ENCODE results near the gene CSF2.

CSF2 gene

GRCh38 chr5:132070460-132071337 is 2.9 kb upstream of the CSF2 start:
- TF ChIP-seq EZH2phosphoT487 (IDR thresholded peaks at IDR 0.05; ENCODE audit: borderline replicate concordance) (no peak), CTCF (conservative IDR thresholded peaks at IDR 0.05; ENCODE audit: low read length) (no peak)
- peaks cover 33% of the 10 kb centered on the region for H3K4me1 ChIP-seq (ENCODE audit: insufficient read depth, low read length, poor library complexity, severe bottlenecking)
- no peaks in the 10 kb centered on the region for H3F3A ChIP-seq (ENCODE audit: low read depth)
- no peaks in the 10 kb centered on the region for H3K9me3 ChIP-seq (ENCODE audit: insufficient read depth, low read depth, low read length)
- no peaks in the 10 kb centered on the region for H4K20me1 ChIP-seq (ENCODE audit: insufficient read depth, low read length, poor library complexity, severe bottlenecking)
- no peaks in the 10 kb centered on the region for H3K36me3 ChIP-seq (ENCODE audit: insufficient read depth, low read length)
- H2AFZ ChIP-seq (ENCODE audit: low read length), result no peak overlapping the region
- H3K79me2 ChIP-seq (ENCODE audit: insufficient read depth, low read length), result no peaks in the 10 kb centered on the region
- H3K4me3 ChIP-seq (ENCODE audit: low read length, poor library complexity, severe bottlenecking), result no peak overlapping the region
- H3K9ac ChIP-seq (ENCODE audit: low read depth, low read length, poor library complexity, severe bottlenecking), result no peak overlapping the region
- H3K4me2 ChIP-seq (ENCODE audit: low read depth, low read length, poor library complexity, severe bottlenecking), result no peak overlapping the region
- no peaks in the 10 kb centered on the region for H3K27me3 ChIP-seq (ENCODE audit: insufficient read depth, low read length, poor library complexity, severe bottlenecking)
- no peaks in the 10 kb centered on the region for H3K9me2 ChIP-seq (replicated peaks; ENCODE audit: low read depth, low read length)

- TF ChIP-seq CTCF (conservative IDR thresholded peaks at IDR 0.05; ENCODE audit: low read length) (no peak), EZH2phosphoT487 (IDR thresholded peaks at IDR 0.05; ENCODE audit: borderline replicate concordance) (no peak)
- Histone ChIP-seq H2AFZ (ENCODE audit: low read length) (no peak overlapping the region), H3F3A (ENCODE audit: low read depth) (no peaks in the 10 kb centered on the region), H3K36me3 (ENCODE audit: insufficient read depth, low read length) (no peaks in the 10 kb centered on the region), H3K9me2 (replicated peaks; ENCODE audit: low read depth, low read length) (no peaks in the 10 kb centered on the region), H3K79me2 (ENCODE audit: insufficient read depth, low read length) (no peaks in the 10 kb centered on the region), H3K9me3 (ENCODE audit: insufficient read depth, low read depth, low read length) (no peaks in the 10 kb centered on the region), H3K9ac (ENCODE audit: low read depth, low read length, poor library complexity, severe bottlenecking) (no peak overlapping the region), H3K4me2 (ENCODE audit: low read depth, low read length, poor library complexity, severe bottlenecking) (no peak overlapping the region), H3K27me3 (ENCODE audit: insufficient read depth, low read length, poor library complexity, severe bottlenecking) (no peaks in the 10 kb centered on the region), H3K4me3 (ENCODE audit: low read length, poor library complexity, severe bottlenecking) (no peak overlapping the region), H4K20me1 (ENCODE audit: insufficient read depth, low read length, poor library complexity, severe bottlenecking) (no peaks in the 10 kb centered on the region), H3K4me1 (ENCODE audit: insufficient read depth, low read length, poor library complexity, severe bottlenecking) (peaks cover 35% of the 10 kb centered on the region)
Observed at GRCh38 chr5:132071338-132071707, 2.3 kb upstream of the CSF2 start.

- no peaks in the 10 kb centered on the region for H3K27me3 ChIP-seq (ENCODE audit: insufficient read depth, low read length, poor library complexity, severe bottlenecking)
- no peaks in the 10 kb centered on the region for H4K20me1 ChIP-seq (ENCODE audit: insufficient read depth, low read length, poor library complexity, severe bottlenecking)
- no peak overlapping the region for H2AFZ ChIP-seq (ENCODE audit: low read length)
- H3K36me3 ChIP-seq (ENCODE audit: insufficient read depth, low read length), result no peaks in the 10 kb centered on the region
- H3K4me2 ChIP-seq (ENCODE audit: low read depth, low read length, poor library complexity, severe bottlenecking), result no peak overlapping the region
- peaks cover 42% of the 10 kb centered on the region for H3K4me1 ChIP-seq (ENCODE audit: insufficient read depth, low read length, poor library complexity, severe bottlenecking)
- no peak overlapping the region for H3K4me3 ChIP-seq (ENCODE audit: low read length, poor library complexity, severe bottlenecking)
- no peaks in the 10 kb centered on the region for H3K9me2 ChIP-seq (replicated peaks; ENCODE audit: low read depth, low read length)
- no peak for TF ChIP-seq EZH2phosphoT487 (IDR thresholded peaks at IDR 0.05; ENCODE audit: borderline replicate concordance)
- TF ChIP-seq CTCF (conservative IDR thresholded peaks at IDR 0.05; ENCODE audit: low read length), result no peak
- H3K9me3 ChIP-seq (ENCODE audit: insufficient read depth, low read depth, low read length), result no peaks in the 10 kb centered on the region
- H3K79me2 ChIP-seq (ENCODE audit: insufficient read depth, low read length), result no peaks in the 10 kb centered on the region
- H3K9ac ChIP-seq (ENCODE audit: low read depth, low read length, poor library complexity, severe bottlenecking), result no peak overlapping the region
- H3F3A ChIP-seq (ENCODE audit: low read depth), result no peaks in the 10 kb centered on the region
Observed at GRCh38 chr5:132072070-132072469, 1.5 kb upstream of the CSF2 start.
